HepG2 (cell line): Measurements from ENCODE around the gene GATAD2B. TPM values are rescaled to one million over a fixed set of nuclear protein-coding genes. Genes with fewer than 3 reads are reported as not detected.
A peak's percentile ranks its signal among the peaks of the same experiment; 100 is the strongest.

Experiments
- ATAC-seq: fragments of 200-7000 bp; cut with Tn5 transposase; 3 replicates; pipeline ENCODE4 v1.9.1; 2020; ENCODE audit warnings: mild to moderate bottlenecking, moderate library complexity
- BruUV-seq: library from RNA; stranded (reverse); fragments of 400-500 nt; replicated peaks from 2 replicates; lab custom pipeline; 2021; lab: Mats Ljungman, UMichigan
- CTCF ChIA-PET: fragments of 300-600 bp; formaldehyde crosslinking; extraction: SDS; loops from one replicate; lab custom pipeline; 2021; ENCODE audit warnings: low total read pairs, inconsistent platforms, low intra/inter-chr PET ratio; lab: Yijun Ruan, JAX
- POLR2A ChIA-PET: fragments of 350-600 bp; sonication (Branson Sonifier 250); formaldehyde crosslinking; loops from one replicate; lab custom pipeline; 2020; ENCODE audit warnings: antibody characterized with exemption, inconsistent platforms; lab: Yijun Ruan, JAX
- DNase-seq: peaks from one replicate; pipeline ENCODE4 v3.0.0-alpha.2; 2015; ENCODE audit warnings: low spot score
- FAIRE-seq: peaks from 3 replicates; lab custom pipeline; 2011; peaks lifted over from hg19 to GRCh38; lab: Jason Lieb, UNC
- H2AFZ ChIP-seq: one replicate; pipeline ENCODE4 v1.6.1; 2011; ENCODE audit warnings: low read length, inconsistent platforms
- H3K27ac ChIP-seq: fragments of 300-600 bp; 3 replicates; pipeline ENCODE4 v1.8.0; 2011; ENCODE audit warnings: mixed run types, mild to moderate bottlenecking, mixed read lengths, low read length, inconsistent platforms; ENCODE audit not compliant: insufficient read depth; ENCODE audit errors: extremely low read length
- H3K27me3 ChIP-seq, 2 experiments: fragments of 200-600 bp in 1 of 2; 2 replicates in 1 of 2; 3 replicates in 1 of 2; pipeline versions ENCODE4 v1.6.0 to v1.8.0; 2011; ENCODE audit warnings: low read length in 2 of 2, mild to moderate bottlenecking in 2 of 2, moderate library complexity in 2 of 2, inconsistent platforms in 1 of 2; ENCODE audit not compliant: insufficient read depth in 2 of 2, control insufficient read depth in 1 of 2
- H3K36me3 ChIP-seq, 2 experiments: fragments of 200-600 bp in 1 of 2; replicated peaks in 1 of 2; 2 replicates in 1 of 2; 3 replicates in 1 of 2; pipeline versions ENCODE4 v1.5.1 to v1.8.0; 2011; ENCODE audit warnings: low read length in 2 of 2, inconsistent platforms in 1 of 2; ENCODE audit not compliant: insufficient read depth in 2 of 2, control insufficient read depth in 1 of 2
- H3K4me1 ChIP-seq: 2 replicates; pipeline ENCODE4 v1.5.1; 2012; ENCODE audit warnings: low read length, inconsistent platforms; ENCODE audit not compliant: insufficient read depth
- H3K4me2 ChIP-seq: 2 replicates; pipeline ENCODE4 v1.6.0; 2011; ENCODE audit warnings: low read depth, low read length, inconsistent platforms
- H3K4me3 ChIP-seq, 3 experiments: fragments of 200-600 bp in 1 of 3; sonication (generic), shearing (Covaris generic) in 1 of 3; replicated peaks in 1 of 3; 2 replicates each; pipeline ENCODE4 v1.5.1; 2011 to 2016; ENCODE audit warnings: low read length in 3 of 3, inconsistent platforms in 2 of 3, low read depth in 2 of 3, mild to moderate bottlenecking in 2 of 3, control low read depth in 1 of 3, mixed read lengths in 1 of 3; ENCODE audit not compliant: insufficient read depth in 1 of 3
- H3K79me2 ChIP-seq: one replicate; pipeline ENCODE4 v1.6.1; 2011; ENCODE audit warnings: low read length, inconsistent platforms; ENCODE audit not compliant: insufficient read depth
- H3K9ac ChIP-seq: 2 replicates; pipeline ENCODE4 v1.6.0; 2011; ENCODE audit warnings: mild to moderate bottlenecking, low read depth, low read length, inconsistent platforms; ENCODE audit not compliant: insufficient read depth
- H3K9me3 ChIP-seq: 2 replicates; pipeline ENCODE4 v1.5.1; 2012; ENCODE audit warnings: mild to moderate bottlenecking, low read length
- H4K20me1 ChIP-seq: 2 replicates; pipeline ENCODE4 v1.6.0; 2011; ENCODE audit warnings: inconsistent platforms, mild to moderate bottlenecking, low read length, moderate library complexity; ENCODE audit not compliant: insufficient read depth
- ATF3 ChIP-seq: sonication (generic); formaldehyde crosslinking; IDR thresholded peaks from 2 replicates; pipeline ENCODE4 v1.4.0; 2020; ENCODE audit warnings: missing genetic modification reagents
- CC2D1A ChIP-seq: sonication (generic); formaldehyde crosslinking; IDR thresholded peaks from 2 replicates; pipeline ENCODE4 v1.8.1; 2023; ENCODE audit warnings: mild to moderate bottlenecking, missing genetic modification reagents
- DMAP1 ChIP-seq: IDR thresholded peaks from 2 replicates; pipeline ENCODE4 v1.6.1; 2016
- DNMT3B ChIP-seq: conservative IDR thresholded peaks from 2 replicates; pipeline ENCODE4 v1.6.1; 2016; ENCODE audit warnings: missing biosample characterization, control low read depth
- DPF2 ChIP-seq: sonication (generic); formaldehyde crosslinking; IDR thresholded peaks from 2 replicates; pipeline ENCODE4 v1.4.0; 2020; ENCODE audit warnings: mild to moderate bottlenecking, low read depth, missing genetic modification reagents, borderline replicate concordance
- HMG20B ChIP-seq: conservative IDR thresholded peaks from 2 replicates; pipeline ENCODE4 v1.6.1; 2016; ENCODE audit warnings: missing genetic modification reagents, missing compliant biosample characterization
- LCORL ChIP-seq, 2 experiments: fragments of 450-650 bp in 1 of 2; sonication (generic) in 1 of 2; formaldehyde crosslinking in 1 of 2; IDR thresholded peaks; 2 replicates each; pipeline versions ENCODE4 v1.5.0 to v1.6.1; 2017 to 2020; ENCODE audit warnings: antibody characterized with exemption in 1 of 2, missing genetic modification reagents in 1 of 2
- MTA3 ChIP-seq: sonication (generic); formaldehyde crosslinking; IDR thresholded peaks from 2 replicates; pipeline ENCODE4 v1.4.0; 2020; ENCODE audit warnings: missing genetic modification reagents
- NR2C2 ChIP-seq: sonication (generic); formaldehyde crosslinking; IDR thresholded peaks from 2 replicates; pipeline ENCODE4 v1.4.0; 2020; ENCODE audit warnings: missing genetic modification reagents, mild to moderate bottlenecking, moderate library complexity, borderline replicate concordance
- PAF1 ChIP-seq: IDR thresholded peaks from 2 replicates; pipeline ENCODE4 v1.6.1; 2016; ENCODE audit warnings: missing genetic modification reagents, missing compliant biosample characterization
- REPIN1 ChIP-seq: sonication (generic); formaldehyde crosslinking; IDR thresholded peaks from 2 replicates; pipeline ENCODE4 v1.8.0; 2022; ENCODE audit warnings: missing genetic modification reagents, low read depth, mild to moderate bottlenecking, borderline replicate concordance
- SKIL ChIP-seq: sonication (generic); formaldehyde crosslinking; IDR thresholded peaks from 2 replicates; pipeline ENCODE4 v1.8.0; 2022; ENCODE audit warnings: missing genetic modification reagents, mild to moderate bottlenecking, moderate library complexity, borderline replicate concordance
- SOX13 ChIP-seq, 3 experiments: fragments of 450-650 bp in 1 of 3; sonication (generic) in 1 of 3; formaldehyde crosslinking in 1 of 3; IDR thresholded peaks in 2 of 3; conservative IDR thresholded peaks in 1 of 3; 2 replicates each; pipeline versions ENCODE4 v1.5.0 to v1.6.1; 2016 to 2020; ENCODE audit warnings: antibody characterized with exemption in 1 of 3, mild to moderate bottlenecking in 1 of 3, missing compliant biosample characterization in 1 of 3, missing genetic modification reagents in 1 of 3, moderate library complexity in 1 of 3
- XRCC5 ChIP-seq: fragments of 200-400 bp; formaldehyde crosslinking; optimal IDR thresholded peaks from 2 replicates; pipeline ENCODE3; 2017; ENCODE audit warnings: mild to moderate bottlenecking, low read length
- ZFP90 ChIP-seq: sonication (generic); formaldehyde crosslinking; IDR thresholded peaks from 2 replicates; pipeline ENCODE4 v1.8.0; 2022; ENCODE audit warnings: missing genetic modification reagents, mild to moderate bottlenecking, inconsistent platforms, borderline replicate concordance
- ZNF260 ChIP-seq: sonication (generic); formaldehyde crosslinking; IDR thresholded peaks from 2 replicates; pipeline ENCODE4 v1.4.0; 2020; ENCODE audit warnings: missing genetic modification reagents, low read depth, mild to moderate bottlenecking, borderline replicate concordance
- ZNF296 ChIP-seq: sonication (generic); formaldehyde crosslinking; conservative IDR thresholded peaks from 2 replicates; pipeline ENCODE4 v1.5.0; 2020; ENCODE audit warnings: mild to moderate bottlenecking, missing genetic modification reagents
- ZNF44 ChIP-seq: sonication (generic); formaldehyde crosslinking; IDR thresholded peaks from 2 replicates; pipeline ENCODE4 v1.5.1; 2020; ENCODE audit warnings: mild to moderate bottlenecking, missing genetic modification reagents
- ZNF557 ChIP-seq: sonication (generic); formaldehyde crosslinking; IDR thresholded peaks from 2 replicates; pipeline ENCODE4 v1.4.0; 2020; ENCODE audit warnings: missing genetic modification reagents
- ZNF616 ChIP-seq: sonication (generic); formaldehyde crosslinking; IDR thresholded peaks from 2 replicates; pipeline ENCODE4 v1.5.0; 2020; ENCODE audit warnings: low read depth, mild to moderate bottlenecking, missing genetic modification reagents
- ZNF816 ChIP-seq: sonication (generic); formaldehyde crosslinking; IDR thresholded peaks from 2 replicates; pipeline ENCODE4 v1.8.0; 2022; ENCODE audit warnings: missing genetic modification reagents, mild to moderate bottlenecking, borderline replicate concordance
- ZSCAN21 ChIP-seq: sonication (generic); formaldehyde crosslinking; IDR thresholded peaks from 2 replicates; pipeline ENCODE4 v1.8.0; 2022; ENCODE audit warnings: mild to moderate bottlenecking, missing genetic modification reagents, moderate library complexity, borderline replicate concordance
- WGBS: methylation state at CpG from one replicate; pipeline ENCODE4 v1.1.6; 2017; ENCODE audit warnings: low lambda C conversion rate; 5-methylcytosine and 5-hydroxymethylcytosine counted together
- in situ Hi-C: cut with HindIII; loops from 2 replicates; pipeline ENCODE4 v1.10.0; 2017; ENCODE audit warnings: low pct_unique_long_range_greater_than_20kb; ENCODE audit not compliant: extremely low pct_ligation_motif_present
- intact Hi-C: fragments of 100-400 bp; cut with micrococcal nuclease; formaldehyde crosslinking; loops from one replicate; pipeline ENCODE4 v1.10.0; 2022; ENCODE audit not compliant: unreplicated experiment
- polyA plus RNA-seq, 8 experiments: library from polyadenylated mRNA; depleted of rRNA in 3 of 8; stranded (reverse) in 7 of 8; unstranded in 1 of 8; fragments of >200 nt; fragmentation: Illumina TruSeq in 4 of 8; extraction: Trizol in 4 of 8; gene quantifications; 2 replicates each; pipeline versions ENCODE4 v1.2.1 to v1.2.3, GENCODE V29; 2011 to 2016; ENCODE audit warnings: low read depth in 4 of 8, missing spikeins in 1 of 8, mixed read lengths in 1 of 8; ENCODE audit not compliant: insufficient read depth in 1 of 8
- total RNA-seq, 5 experiments: library from RNA; depleted of rRNA; stranded (reverse); fragments of >200 nt; fragmentation: Illumina TruSeq; extraction: Trizol; gene quantifications; 2 replicates each; pipeline ENCODE4 v1.2.3, GENCODE V29; 2016; ENCODE audit warnings: low read depth in 1 of 5

Gene GATAD2B
- total and polyA plus RNA-seq, 2 of the 13 experiments (the other 11 are each of a cell fraction or from before 2014, with no cell fraction given) = 3.2 to 5.2 TPM

- no TSS peak for BruUV-seq
- H3K4me1 ChIP-seq = peaks cover 48% of the 10 kb centered on the region
- DNase-seq (peak; percentile 91), ATAC-seq (peak; percentile 85), FAIRE-seq (peak; percentile 99)
- in situ Hi-C loops = no loop called here
- peaks cover 16 to 40% of the 10 kb centered on the region in 2 experiments for H3K36me3 ChIP-seq
- peaks cover 7% of the 10 kb centered on the region; the same call in 1 of the 2 replicates for H4K20me1 ChIP-seq
- H3K4me2 ChIP-seq = peak overlapping the region; percentile 78
- H3K4me3 ChIP-seq = peak overlapping the region in 1 of 3 experiments; percentile 17; a peak in 3 of 6 replicates
- peaks cover 0 to 7% of the 10 kb centered on the region in 2 experiments; a peak in 1 of 5 replicates for H3K27me3 ChIP-seq
- POLR2A ChIA-PET = interaction anchor here (0.6 to 7.0 kb wide), 10 partner anchors 9 to 37 kb away, joined by 3 to 89 read pairs (median 6); partner anchors contain the start of genes CREB3L4, GATAD2B, JTB and RAB13
- CTCF ChIA-PET = no interaction called here
- H3K79me2 ChIP-seq = peaks cover 39% of the 10 kb centered on the region
- H3K27ac ChIP-seq = peak overlapping the region; percentile 72
- H2AFZ ChIP-seq = no peak overlapping the region
- peak overlapping the region; percentile 48; the same call in 1 of the 2 replicates for H3K9ac ChIP-seq
- H3K9me3 ChIP-seq = no peaks in the 10 kb centered on the region
- 3% methylated on average over 4 of the region's 4 CpGs for WGBS
- intact Hi-C loops = no loop called here
- TF ChIP-seq NR2C2 (CRISPR knock-in tag) (no peak), ZNF557 (CRISPR knock-in tag) (no peak), ZFP90 (no peak), ZNF816 (CRISPR knock-in tag) (no peak), ZNF44 (CRISPR knock-in tag) (no peak), PAF1 (CRISPR knock-in tag) (no peak), HMG20B (CRISPR knock-in tag) (no peak), ZNF616 (CRISPR knock-in tag) (no peak), SOX13 (IDR thresholded peaks at IDR 0.05) (no peak), SOX13 (CRISPR knock-in tag; conservative IDR thresholded peaks at IDR 0.05 in 1 of 2, IDR thresholded peaks at IDR 0.05 in 1 of 2) (peak in 1 of 2 experiments; percentile 21; a peak in 1 of 4 replicates), XRCC5 (peak; percentile 80), DMAP1 (0 out of 2 replicates have a peak, but pooled peaks have one; percentile 48), ZSCAN21 (CRISPR knock-in tag) (no peak), LCORL (IDR thresholded peaks at IDR 0.05) (no peak), LCORL (CRISPR knock-in tag; IDR thresholded peaks at IDR 0.05) (0 out of 2 replicates have a peak, but pooled peaks have one; percentile 23), MTA3 (no peak), ATF3 (CRISPR knock-in tag) (no peak), REPIN1 (CRISPR knock-in tag) (peak; percentile 34; the same call in 1 of the 2 replicates), SKIL (0 out of 2 replicates have a peak, but pooled peaks have one; percentile 23), ZNF260 (CRISPR knock-in tag) (no peak), ZNF296 (CRISPR knock-in tag) (no peak), DPF2 (peak; percentile 31; the same call in 1 of the 2 replicates), CC2D1A (CRISPR knock-in tag) (no peak), DNMT3B (CRISPR knock-in tag) (no peak)
These were observed 31.1 kb upstream of the GATAD2B start for GRCh38 chr1:153953859-153954365.
